Activated T-cell treated with anti-CD3 and anti-CD28 coated beads for 4 hours (primary cell): ENCODE data around the gene RPL22L1.
"Not testable (repeated sequence)": the region's sequence is repeated elsewhere in the genome, so short reads cannot be mapped to it uniquely, and the experiment has no call there.

Source experiments
- DNase-seq: peaks from one replicate; pipeline ENCODE4 v3.0.0-alpha.2; 2020

Gene RPL22L1

GRCh38 chr3:170823562-170823961 lies 46.4 kb downstream of the RPL22L1 start:
- DNase-seq: not testable (repeated sequence)

GRCh38 chr3:170818325-170818724 lies 51.7 kb downstream of the RPL22L1 start:
- not testable (repeated sequence) for DNase-seq

- not testable (repeated sequence) for DNase-seq
Observed at GRCh38 chr3:170817471-170817870, 52.5 kb downstream of the RPL22L1 start.

- DNase-seq: no peak
Observed at GRCh38 chr3:170816841-170817240, 53.2 kb downstream of the RPL22L1 start.

GRCh38 chr3:170816341-170816740 lies 53.7 kb downstream of the RPL22L1 start:
- DNase-seq: no peak

- no peak for DNase-seq
Observed at GRCh38 chr3:170815936-170816335, 54.1 kb downstream of the RPL22L1 start.

- DNase-seq: no peak
Observed at GRCh38 chr3:170815340-170815739, 54.7 kb downstream of the RPL22L1 start.
